Epithelial cell of esophagus (primary cell): ENCODE results near the gene CD180.

Experiments
- DNase-seq: peaks from one replicate; pipeline ENCODE4 v3.0.0; 2010; ENCODE audit warnings: low read depth
- H3K4me3 ChIP-seq: 2 replicates; pipeline ENCODE4 v1.5.1; 2011; ENCODE audit warnings: mild to moderate bottlenecking, low read length, control low read depth
- TF ChIP-seq, protein P1 (sequence below): IDR thresholded peaks from 2 replicates; pipeline ENCODE4 v1.5.1; 2011; ENCODE audit warnings: low read depth, mild to moderate bottlenecking, low read length, control low read depth, inconsistent platforms; ENCODE audit not compliant: insufficient read depth; ENCODE audit errors: missing control alignments

Gene CD180

DNA sequence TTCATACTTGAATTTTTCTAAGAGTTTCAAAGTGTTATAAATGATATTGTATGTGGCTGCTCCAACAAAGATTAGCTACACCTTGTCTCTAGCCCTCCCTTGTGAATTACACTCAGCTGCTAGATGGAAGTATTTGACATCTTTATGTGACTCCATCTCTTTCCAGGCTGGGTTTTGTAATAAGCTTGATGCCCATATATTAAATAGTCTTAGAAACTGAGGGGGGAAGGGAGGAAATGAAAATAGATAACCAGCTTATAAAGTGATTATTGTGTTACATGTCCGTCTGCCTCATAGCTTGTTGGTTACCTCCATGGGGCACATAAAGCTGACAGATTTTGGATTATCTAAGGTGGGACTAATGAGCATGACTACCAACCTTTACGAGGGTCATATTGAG is 63.4 kb downstream of the CD180 start:
- TF ChIP-seq, protein P1, sequence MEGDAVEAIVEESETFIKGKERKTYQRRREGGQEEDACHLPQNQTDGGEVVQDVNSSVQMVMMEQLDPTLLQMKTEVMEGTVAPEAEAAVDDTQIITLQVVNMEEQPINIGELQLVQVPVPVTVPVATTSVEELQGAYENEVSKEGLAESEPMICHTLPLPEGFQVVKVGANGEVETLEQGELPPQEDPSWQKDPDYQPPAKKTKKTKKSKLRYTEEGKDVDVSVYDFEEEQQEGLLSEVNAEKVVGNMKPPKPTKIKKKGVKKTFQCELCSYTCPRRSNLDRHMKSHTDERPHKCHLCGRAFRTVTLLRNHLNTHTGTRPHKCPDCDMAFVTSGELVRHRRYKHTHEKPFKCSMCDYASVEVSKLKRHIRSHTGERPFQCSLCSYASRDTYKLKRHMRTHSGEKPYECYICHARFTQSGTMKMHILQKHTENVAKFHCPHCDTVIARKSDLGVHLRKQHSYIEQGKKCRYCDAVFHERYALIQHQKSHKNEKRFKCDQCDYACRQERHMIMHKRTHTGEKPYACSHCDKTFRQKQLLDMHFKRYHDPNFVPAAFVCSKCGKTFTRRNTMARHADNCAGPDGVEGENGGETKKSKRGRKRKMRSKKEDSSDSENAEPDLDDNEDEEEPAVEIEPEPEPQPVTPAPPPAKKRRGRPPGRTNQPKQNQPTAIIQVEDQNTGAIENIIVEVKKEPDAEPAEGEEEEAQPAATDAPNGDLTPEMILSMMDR, result no peak
- no peak for DNase-seq
- H3K4me3 ChIP-seq, result no peak overlapping the region

DNA sequence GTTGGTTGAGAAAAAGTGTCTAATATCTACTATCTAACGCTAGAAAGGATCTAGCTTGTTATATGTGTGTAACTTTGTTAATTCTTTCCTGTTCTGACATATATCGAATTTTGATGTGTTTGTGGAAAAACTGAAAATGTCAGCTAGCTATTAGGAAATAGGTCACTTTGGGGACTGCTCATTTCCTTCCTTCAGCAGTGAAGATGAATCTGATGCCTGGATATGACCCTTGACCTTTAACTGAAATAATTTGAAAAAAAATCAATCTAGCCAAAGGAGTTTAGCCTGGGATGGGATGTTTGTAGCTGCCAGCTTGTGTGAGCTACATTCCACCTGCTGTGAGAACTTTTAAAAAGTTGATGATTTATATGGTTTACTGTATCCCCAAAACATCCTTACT is 66.8 kb downstream of the CD180 start:
- H3K4me3 ChIP-seq, result no peak overlapping the region
- no peak for DNase-seq
- TF ChIP-seq, protein P1, result no peak
